GM19351 (cell line): Measurements from ENCODE around the gene WDR91.
"Not testable (repeated sequence)": the region's sequence is repeated elsewhere in the genome, so short reads cannot be mapped to it uniquely, and the experiment has no call there.

Experiments used
- ATAC-seq: cut with Tn5 transposase; IDR thresholded peaks from one replicate; pipeline ENCODE4 v1.9.1; 2021; ENCODE audit warnings: mild to moderate bottlenecking, moderate library complexity; ENCODE audit not compliant: unreplicated experiment

Gene WDR91

DNA sequence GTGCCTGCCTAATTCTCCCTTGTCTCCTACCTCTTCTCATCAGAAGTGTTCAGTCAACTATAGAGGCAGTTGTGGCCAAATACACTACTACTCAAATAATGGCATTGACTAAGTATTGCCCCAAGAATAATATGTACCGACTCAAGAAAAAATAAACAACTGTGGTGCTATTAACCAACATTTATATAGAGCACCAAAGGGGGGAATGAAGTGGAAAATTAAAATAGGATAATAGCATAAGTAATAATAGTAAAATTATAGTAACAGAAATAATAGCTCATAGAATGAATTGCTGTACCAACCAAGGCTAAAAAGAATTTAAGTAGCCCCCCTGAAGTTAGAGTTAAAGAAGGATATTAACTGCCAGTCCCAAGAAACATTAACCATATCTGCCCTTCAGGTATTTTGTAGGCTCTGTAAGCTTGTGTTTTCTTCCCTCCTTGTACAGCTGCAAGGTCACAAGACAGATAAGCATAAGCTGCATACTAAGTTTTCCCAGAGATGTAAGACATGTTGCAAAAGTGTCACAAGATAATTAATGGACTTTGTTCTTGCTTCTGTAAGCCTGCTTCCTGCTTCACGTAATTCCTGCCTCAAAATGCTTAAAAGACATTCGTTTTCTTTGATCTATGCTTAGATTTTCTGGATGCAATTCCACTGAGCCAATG lies 29.9 kb downstream of the WDR91 start:
- ATAC-seq, result no peak

DNA sequence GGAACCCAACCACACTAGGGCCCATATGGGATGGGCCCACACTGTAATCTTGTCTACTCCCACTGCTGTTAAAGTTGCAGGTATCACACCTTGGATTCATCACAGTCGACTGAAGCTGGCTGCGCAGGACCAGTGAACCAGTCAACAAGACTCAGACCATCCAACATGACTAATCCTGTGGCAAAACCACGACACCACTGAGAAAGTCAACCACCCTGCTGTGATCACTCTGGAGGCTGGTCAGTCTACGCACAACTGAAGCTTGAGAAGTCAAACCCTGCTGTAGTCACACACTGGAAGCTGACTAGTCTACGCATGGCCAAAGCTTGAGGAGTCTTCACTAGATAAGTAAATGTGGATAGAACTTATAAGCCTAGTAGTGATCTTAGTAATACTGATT lies 31.2 kb downstream of the WDR91 start:
- ATAC-seq, result no peak

DNA sequence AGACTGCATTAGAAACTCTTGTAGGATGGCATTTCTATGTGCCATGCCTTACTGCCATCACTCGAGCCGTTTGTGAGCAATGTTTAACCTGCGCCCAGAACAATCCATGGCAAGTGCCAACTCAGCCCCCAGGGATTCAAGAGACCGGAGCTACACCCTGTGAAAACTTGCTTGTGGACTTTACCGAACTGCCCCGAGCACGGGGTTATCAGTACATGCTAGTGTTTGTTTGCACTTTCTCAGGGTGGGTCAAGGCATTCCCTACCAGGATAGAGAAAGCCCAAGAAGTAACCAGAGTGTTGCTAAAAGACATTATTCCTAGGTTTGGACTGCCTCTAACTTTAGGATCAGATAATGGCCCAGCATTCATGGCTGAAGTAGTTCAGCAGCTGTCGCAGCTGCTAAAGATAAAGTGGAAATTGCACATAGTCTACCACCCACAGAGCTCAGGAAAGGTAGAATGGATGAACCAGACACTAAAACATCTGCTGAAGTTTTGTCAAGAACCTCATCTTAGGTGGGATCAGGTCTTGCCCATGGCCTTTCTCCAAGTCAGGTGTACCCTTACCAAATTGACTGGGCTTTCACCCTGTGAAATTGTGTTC lies 31.9 kb downstream of the WDR91 start:
- no peak for ATAC-seq

DNA sequence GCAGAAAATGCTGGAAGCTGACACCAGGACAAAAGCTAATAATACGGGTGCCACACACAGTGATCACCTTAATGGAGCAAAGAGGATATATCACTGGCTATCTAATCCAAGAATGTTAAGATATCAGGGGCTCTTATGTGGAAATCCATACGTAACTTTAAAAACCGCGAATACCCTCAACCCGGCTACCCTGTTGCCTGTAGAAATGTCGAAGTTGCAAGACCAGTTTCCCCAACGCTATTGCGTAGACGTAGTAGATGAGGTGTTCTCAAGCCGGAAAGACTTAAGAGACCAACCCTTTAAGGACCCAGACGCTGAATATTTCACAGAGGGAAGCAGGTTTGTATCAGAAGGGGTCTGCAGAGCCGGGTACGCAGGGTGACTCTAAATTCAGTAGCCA lies 33.0 kb downstream of the WDR91 start:
- ATAC-seq, result no peak

DNA sequence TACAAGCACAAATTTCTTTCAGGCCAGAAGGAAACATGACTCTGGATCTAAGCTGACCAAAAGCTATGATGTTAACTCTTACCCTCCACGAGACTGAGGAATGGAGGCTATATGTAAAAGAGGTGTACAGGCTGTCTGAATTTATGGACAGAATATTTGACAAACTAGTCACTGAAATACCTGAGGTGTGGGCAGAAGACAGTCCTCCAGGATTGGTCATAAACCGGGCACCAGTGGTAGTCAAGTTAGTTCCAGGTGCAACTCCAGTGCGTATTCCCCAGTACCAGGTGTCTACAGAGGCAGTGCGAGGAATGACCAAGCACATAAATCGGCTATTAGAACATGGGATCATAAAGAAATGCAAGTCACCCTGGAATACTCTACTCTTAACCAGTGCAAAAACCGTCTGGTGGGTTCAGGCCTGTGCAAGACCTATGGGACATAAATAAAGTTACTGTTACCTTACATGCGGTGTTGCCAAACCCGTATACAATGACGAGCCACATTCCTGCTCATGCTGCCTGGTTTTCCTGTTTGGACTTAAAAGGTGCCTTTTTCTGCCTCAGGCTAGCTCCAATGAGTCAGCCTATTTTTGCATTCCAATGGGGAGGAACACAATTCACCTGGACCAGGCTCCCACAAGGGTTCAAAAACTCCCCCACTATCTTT lies 34.2 kb downstream of the WDR91 start:
- no peak for ATAC-seq

DNA sequence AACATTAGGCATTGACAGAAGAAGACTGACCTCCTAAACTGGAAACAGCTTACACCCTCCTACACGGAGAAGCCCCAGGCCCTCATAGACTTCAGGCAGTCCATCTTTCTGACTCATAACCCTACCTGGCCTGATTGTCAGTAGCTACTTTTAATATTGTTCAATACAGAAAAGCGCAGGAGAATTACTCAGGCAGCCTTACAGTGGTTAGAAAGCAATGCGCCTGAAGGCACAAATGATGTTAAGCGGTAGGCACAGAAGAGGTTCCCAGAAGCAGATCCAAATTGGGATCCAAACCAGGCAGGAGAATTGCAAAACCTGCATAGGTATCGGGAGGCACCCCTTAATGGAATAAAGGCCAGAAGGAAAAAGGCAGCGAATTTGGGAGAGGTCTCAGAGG lies 35.4 kb downstream of the WDR91 start:
- no peak for ATAC-seq

DNA sequence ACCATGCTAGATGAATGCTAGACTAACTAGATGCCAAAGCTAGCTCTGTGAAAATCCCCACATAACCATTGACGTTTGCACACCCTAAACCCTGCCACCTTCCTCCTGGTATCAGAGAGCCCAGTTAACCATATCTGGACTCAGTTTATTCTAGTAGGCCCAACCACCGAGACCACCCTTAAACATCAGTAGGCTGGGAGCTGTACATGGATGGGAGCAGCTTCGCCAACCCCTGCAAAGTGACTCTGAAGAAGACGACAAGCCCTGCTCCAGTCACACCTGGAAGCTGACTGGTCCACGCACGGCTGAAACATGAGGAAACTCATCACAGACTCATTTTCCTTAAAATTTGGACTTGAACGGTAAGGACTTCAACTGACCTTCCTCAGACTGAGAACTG lies 36.4 kb downstream of the WDR91 start:
- ATAC-seq, result no peak

DNA sequence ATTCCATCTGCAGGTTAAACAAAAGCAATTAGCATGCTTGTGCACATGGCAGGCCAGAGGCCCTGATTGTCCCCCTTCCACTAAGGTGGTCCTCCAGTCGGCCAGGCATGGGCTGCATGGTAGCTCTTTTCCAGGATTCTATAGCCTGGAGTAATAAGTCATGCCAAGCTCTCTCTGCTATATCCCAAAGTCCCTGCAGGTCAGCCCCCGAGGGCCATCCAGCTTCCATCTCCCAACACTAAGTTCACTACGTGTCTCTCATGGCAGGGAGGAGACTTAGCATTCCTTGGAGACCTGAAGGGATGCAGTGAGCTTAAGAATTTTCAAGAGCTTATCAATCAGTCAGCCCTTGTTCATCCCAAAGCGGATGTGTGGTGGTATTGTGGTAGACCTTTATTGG lies 37.4 kb downstream of the WDR91 start:
- not testable (repeated sequence) for ATAC-seq

DNA sequence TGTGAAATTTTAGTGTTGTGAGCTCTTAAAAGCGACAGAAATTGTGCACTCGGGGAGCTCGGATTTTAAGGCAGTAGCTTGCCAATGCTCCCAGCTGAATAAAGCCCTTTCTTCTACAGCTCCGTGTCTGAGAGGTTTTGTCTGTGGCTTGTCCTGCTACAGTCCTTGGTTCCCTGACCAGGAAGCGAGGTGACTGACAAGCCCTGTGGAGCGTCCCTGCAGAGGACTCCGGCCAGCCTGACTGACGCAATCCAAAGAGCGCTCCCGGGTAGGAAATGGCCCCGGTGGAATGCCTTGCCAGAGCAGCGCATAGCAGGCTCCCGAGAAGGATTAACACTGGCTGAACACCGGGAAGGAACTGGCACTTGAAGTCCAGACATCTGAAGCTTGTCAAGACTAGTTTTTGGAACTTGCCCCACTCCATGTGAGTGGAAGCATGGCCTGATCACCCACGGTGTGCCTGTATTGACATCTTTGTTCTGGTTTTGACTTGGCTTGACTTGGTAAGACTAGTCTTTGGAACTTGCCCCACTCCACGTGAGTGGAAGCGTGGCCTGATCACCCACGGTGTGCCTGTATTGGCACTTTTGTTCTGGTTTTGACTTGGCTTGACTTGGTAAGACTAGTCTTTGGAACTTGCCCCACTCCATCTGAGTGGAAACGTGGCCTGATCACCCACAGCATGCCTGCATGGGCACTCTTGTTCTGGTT lies 39.6 kb downstream of the WDR91 start:
- not testable (repeated sequence) for ATAC-seq

DNA sequence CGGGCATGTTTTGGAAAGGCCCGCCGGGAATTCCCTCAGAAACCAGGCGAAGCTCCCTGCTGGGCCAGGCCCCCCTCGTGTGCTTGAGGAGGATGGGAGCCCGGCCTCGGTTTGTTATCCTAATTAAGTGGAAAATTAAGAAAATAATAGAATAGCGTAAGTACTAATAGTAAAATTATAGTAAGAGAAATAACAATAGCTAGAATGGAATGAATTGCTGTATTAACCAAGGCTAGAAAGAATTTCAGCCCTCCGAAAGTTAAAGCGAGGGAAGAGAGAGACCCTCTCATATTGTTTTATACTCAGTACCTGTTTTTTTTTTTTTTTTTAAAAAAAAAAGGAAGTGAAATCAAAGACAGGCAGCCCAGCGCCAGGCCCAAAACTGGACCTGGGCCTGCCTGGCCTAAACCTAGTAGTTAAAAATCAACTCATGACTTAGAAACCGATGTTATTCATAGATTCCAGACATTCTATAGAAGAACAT lies 40.3 kb downstream of the WDR91 start:
- peak; percentile 33 for ATAC-seq

DNA sequence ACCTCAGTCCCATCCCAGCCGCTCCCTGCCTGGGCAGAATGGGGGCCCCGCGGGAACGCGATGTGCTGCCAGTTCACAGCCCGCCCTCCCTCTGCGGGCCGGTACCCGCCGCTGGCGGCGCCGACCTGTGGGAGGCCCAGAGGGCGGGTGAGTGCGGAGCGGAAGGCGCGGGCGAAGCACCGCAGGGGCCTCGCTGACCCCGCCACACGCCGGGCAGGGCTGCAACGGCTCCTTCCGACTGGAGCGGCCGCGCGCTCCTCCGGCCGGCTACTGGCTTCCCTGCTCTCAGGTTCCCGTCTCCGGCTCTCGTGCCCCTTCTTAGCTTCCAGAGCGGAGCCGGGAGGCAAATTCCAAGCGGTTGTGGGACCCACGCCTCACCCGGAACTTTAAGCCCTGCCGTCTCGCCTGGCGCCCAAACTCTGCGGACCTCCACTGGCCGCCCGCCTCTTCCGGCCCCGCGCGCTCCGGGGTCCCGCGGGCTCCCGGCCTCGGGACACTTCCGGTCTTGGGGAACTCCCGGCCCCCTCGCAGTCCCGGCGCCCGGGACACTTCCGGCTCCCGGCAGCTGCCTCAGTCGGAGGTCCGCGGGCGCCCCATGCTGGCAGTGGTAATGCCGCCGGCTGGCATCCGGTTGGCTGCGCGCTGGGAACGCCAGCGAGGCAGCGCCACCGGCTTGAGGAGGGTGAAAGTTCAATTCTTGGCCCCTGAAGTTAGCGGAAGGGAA lies 40.9 kb downstream of the WDR91 start, which contains the start of gene CYREN:
TSS of gene CYREN (minus strand) at position 434 of the 724 bp plus-strand sequence. CDS start 1,785 bp downstream, outside the sequence.
- ATAC-seq, result peak; percentile 63

DNA sequence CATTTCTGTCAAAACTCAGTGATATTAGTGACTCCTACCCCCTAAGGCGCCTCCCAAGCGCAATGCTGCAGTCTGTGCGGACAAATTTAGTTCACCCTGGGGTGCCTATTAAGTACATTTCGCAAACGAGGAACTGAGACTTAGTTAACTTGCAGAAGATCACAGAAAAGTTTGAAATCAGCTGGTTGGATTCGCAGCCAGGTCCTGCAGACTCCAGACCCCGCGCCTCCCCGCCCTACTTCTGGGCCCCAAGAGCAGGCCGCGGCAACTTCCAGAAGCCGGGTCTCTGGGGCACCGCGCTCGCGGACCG lies 41.4 kb downstream of the WDR91 start:
- peak; percentile 14 for ATAC-seq

DNA sequence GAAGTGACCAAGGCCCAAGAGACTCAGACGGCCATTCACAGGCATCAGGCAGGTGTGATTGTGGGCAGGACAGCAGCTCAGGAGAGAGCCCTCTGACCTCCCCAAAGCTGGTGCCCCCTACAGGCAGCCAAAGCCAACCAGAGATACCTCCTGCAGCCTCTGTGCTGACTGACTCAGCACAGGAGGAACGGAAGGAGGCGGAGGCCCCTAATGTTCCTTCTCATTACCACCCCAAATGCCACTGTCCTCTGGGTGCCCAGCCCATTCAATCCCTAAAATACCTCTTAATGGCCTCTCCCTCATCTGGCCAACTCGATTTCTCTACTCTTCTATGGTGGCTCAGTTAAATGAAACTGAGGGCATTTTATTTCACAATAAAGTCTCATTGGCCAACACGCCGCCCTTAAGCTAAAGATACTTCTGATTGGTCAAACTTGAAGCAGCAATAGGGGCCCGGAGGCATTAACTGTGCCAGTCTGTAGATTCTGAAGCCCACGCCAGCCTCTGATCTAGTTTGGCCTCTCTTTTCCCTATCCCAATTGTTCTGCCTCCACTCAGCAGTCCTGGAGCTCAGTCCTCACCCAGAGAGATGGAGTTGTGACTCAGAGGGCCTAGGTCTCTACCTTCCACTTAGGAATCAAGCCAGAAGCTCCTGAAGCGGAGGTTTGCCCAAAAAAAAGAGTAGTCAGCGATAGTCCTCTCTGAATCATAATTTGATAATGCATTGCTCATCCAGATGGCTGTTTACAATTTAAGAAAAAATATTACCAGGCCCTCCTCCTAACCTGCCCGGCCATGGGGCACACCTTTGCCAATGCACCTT lies 42.0 kb downstream of the WDR91 start:
- peak; percentile 38 for ATAC-seq

DNA sequence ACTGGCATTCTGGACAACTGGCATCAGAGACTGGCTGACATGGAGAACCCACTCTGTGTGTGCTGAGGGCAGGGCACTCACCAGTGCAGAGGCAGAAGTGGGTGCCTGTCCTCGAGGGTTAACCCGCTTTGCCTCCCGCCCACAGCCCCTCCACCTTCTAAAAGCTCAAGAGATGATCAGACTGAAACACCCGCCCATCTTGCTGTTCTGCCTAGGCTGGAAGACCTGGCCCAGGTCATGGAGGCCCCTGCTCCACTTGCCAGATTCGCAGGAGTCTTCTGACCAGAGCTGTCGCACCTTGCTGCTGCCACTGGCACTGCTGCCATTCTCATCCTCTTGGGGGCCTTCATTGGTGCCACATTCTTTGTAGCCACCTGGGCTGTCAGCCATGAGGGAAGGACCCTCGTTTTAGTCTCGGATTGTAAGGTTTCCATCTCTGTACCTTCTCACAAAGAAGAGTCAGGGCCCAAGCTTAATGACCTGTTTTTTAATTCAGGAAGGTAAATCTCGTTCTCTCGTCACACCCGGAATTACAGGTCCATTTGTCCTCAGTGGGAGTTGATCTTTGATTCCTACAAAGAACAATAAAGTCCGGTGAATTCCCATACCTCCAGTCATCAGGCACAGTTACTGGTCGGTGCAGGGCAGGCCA lies 42.7 kb downstream of the WDR91 start:
- no peak for ATAC-seq

DNA sequence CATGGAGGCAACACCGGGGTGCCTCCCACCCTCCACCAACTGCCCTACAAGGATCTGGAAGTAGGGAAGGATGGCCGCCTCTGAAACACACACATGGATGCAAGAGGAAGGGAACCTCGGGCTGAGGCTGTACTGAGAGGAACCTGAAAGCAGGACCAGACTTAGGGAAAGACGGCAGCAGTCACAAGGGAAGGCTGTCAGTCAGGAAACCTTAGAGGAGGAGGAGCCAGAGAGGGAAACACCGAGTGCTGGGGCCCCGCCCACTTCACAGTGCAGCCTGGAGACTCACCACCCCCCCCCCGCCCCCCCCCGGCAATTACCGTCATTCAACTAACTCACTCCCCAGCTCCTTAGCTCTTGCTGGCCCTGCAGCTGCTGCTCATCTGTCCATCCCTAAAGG lies 43.3 kb downstream of the WDR91 start:
- no peak for ATAC-seq

DNA sequence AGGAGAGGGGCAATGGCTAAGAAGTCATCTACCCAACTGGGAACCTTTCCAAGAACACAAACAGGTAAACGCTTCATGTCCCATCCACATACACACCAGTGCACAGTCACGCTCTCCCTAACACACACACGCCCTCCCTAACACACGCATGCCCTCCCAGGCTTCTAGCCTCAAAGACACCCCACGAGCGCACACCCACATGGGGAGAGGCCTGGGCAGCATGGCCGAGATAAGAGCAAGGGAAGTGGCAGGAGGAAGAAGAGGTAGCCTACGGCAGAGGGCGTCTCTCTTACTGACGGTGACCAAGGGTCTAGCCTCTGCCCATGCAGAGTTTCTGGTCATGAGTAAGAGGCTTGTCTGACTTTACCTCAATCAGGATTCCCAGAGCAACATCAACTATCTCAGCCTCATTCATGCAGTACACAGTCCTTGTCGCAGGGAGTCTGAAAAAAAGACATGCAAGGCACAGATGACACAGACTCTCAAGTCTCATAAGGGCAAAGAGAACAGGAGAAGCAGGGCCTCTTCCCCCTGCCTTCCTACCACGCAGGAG lies 43.9 kb downstream of the WDR91 start:
- ATAC-seq, result no peak

DNA sequence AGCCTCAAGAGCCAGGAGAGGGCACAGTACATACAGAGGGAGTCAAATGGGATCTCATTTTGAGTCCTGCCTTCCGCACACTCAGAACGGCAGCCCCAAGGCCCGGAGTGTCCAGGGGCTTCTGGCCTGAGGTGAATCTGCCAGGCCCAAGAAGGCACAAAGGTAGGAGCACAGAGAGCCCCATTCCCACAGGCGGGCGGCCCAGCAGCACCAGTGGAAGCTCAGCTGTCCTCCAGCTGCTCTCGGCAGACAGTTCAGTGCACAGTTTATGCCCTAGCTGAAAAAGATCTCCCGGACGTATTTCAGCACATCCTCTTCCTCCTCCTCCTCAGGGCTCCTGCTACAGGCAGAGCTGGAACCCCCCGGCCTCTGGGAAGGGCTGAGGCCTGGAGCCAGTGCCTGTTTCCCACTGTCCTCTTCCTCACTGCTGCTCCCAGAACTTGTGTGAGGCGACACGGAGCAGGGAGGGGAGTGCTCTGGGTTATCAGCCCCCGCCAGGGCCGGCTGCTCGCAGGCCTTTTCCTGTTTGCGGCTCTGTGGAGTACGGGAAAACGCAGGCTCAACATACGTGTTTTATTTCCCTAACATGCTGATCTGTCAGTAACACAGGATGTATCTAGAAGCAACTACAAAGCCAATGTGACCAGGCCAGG lies 44.9 kb downstream of the WDR91 start:
- ATAC-seq, result no peak

DNA sequence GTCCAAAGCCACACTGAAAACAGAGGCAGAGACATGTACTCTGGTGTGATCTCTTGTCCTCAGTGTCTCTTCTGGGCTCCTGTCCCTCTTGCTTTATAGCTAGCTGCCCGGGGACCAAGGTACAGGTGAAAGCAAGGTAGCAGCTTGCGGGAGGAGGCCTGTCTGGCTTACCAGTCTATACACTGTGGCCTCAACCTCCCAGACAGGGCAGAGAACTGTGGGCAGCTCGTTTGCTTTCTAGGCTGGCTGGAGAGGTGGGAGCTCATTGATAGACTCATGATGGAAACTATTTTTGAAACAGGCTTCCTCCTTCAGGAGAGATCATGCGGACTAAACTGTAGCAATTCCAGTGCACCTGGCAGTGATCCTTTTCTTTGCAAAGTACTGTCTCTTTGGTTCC lies 45.5 kb downstream of the WDR91 start:
- ATAC-seq, result no peak
